Gastrocnemius medialis (tissue), 4 donors: Measurements from ENCODE around the gene NTN1.

Experiments
- CTCF ChIP-seq, 5 experiments: fragments of 450-650 bp in 3 of 5; fragments of 200-600 bp in 2 of 5; sonication (generic) in 2 of 5; IDR thresholded peaks in 4 of 5; conservative IDR thresholded peaks in 1 of 5; 1 replicate in 4 of 5; 2 replicates in 1 of 5; pipeline ENCODE4 v1.5.1; 2016 to 2019; ENCODE audit warnings: antibody characterized with exemption in 5 of 5, mild to moderate bottlenecking in 3 of 5, moderate library complexity in 3 of 5
- POLR2A ChIP-seq, 2 donors: fragments of 450-650 bp; IDR thresholded peaks; one replicate each; pipeline ENCODE4 v1.6.1; 2017; ENCODE audit warnings: antibody characterized with exemption in 2 of 2, mild to moderate bottlenecking in 2 of 2, moderate library complexity in 2 of 2

- TF ChIP-seq CTCF (IDR thresholded peaks at IDR 0.05 in 4 of 5, conservative IDR thresholded peaks at IDR 0.05 in 1 of 5) (no peak), POLR2A (IDR thresholded peaks at IDR 0.05) (no peak)
These were observed 19.8 kb upstream of the NTN1 start for GRCh38 chr17:9001559-9001958.
